Measurements from ENCODE around the gene HSD17B3. TPM values are rescaled to one million over a fixed set of nuclear protein-coding genes. Genes with fewer than 3 reads are reported as not detected.

Gene HSD17B3
- total and polyA plus RNA-seq, 2 donors (not counting 1 experiment from before 2014, with no cell fraction given) = not detected

- H3K36me3 ChIP-seq (replicated peaks in 1 of 2; ENCODE audit: control extremely low read depth in 1 of 2, control insufficient read depth in 1 of 2, extremely low read depth in 1 of 2, insufficient read depth in 2 of 2, low read length in 1 of 2) = no peaks in the 10 kb centered on the region
- H4K20me1 ChIP-seq (ENCODE audit: control insufficient read depth, insufficient read depth, low read length, poor library complexity, severe bottlenecking) = no peaks in the 10 kb centered on the region
- H3K79me2 ChIP-seq (ENCODE audit: control insufficient read depth, insufficient read depth, low read length) = no peaks in the 10 kb centered on the region
- no peaks in the 10 kb centered on the region for H3K4me1 Mint-ChIP-seq
- 96% methylated on average over 2 of the region's 4 CpGs for WGBS (ENCODE audit: insufficient coverage)
- H3K27me3 ChIP-seq (replicated peaks in 1 of 4; ENCODE audit: control extremely low read depth in 1 of 4, control insufficient read depth in 3 of 4, insufficient read depth in 4 of 4, low read length in 3 of 4) = no peaks in the 10 kb centered on the region
- no peak overlapping the region for H3K4me3 Mint-ChIP-seq
- no peak overlapping the region for H3K27ac ChIP-seq (ENCODE audit: low read length in 2 of 2)
- no peak overlapping the region for H3K27ac Mint-ChIP-seq
- no peak overlapping the region for H3K4me2 ChIP-seq (replicated peaks; ENCODE audit: low read depth, low read length, poor library complexity, severe bottlenecking)
- no peak overlapping the region for H3K9ac ChIP-seq (ENCODE audit: low read length)
- peaks cover 12% of the 10 kb centered on the region for H3K27me3 Mint-ChIP-seq
- TF ChIP-seq EZH2 (IDR thresholded peaks at IDR 0.05; ENCODE audit: borderline replicate concordance, insufficient read depth, low read depth, low read length, poor library complexity, severe bottlenecking) = no peak
- DNase-seq = no peak
- POLR2A ChIA-PET = interaction anchor here (0.6 kb wide), 1 partner anchor 21 kb away, joined by 6 read pairs; no protein-coding TSS in a partner anchor
- no peaks in the 10 kb centered on the region for H3K4me1 ChIP-seq (ENCODE audit: control insufficient read depth in 2 of 2, insufficient read depth in 2 of 2, low read length in 2 of 2)
- H3K4me3 ChIP-seq (ENCODE audit: control extremely low read depth in 1 of 5, extremely low read depth in 1 of 5, insufficient read depth in 1 of 5, low read depth in 2 of 5, low read length in 4 of 5) = no peak overlapping the region
- H3K9me3 ChIP-seq (ENCODE audit: control extremely low read depth in 1 of 3, control insufficient read depth in 2 of 3, insufficient read depth in 1 of 3, low read length in 2 of 3) = peaks cover 0 to 6% (median 0%) of the 10 kb centered on the region in 3 donors
- intact Hi-C loops (cut with micrococcal nuclease) = no loop called here
- no peak for ATAC-seq (ENCODE audit: low read depth)
- no peak overlapping the region for H2AFZ ChIP-seq (ENCODE audit: insufficient read depth, low read depth, low read length, poor library complexity, severe bottlenecking)
- CTCF ChIA-PET = no interaction called here
- H3K9me3 Mint-ChIP-seq (ENCODE audit: insufficient read depth) = peaks cover 7% of the 10 kb centered on the region
These were observed 3.2 kb upstream of the HSD17B3 start for GRCh38 chr9:96305171-96305570.

GRCh38 chr9:96304230-96304629, 2.3 kb upstream of the HSD17B3 start:
- Histone ChIP-seq H3K4me3 (ENCODE audit: control extremely low read depth in 1 of 5, extremely low read depth in 1 of 5, insufficient read depth in 1 of 5, low read depth in 2 of 5, low read length in 4 of 5) (no peak overlapping the region), H2AFZ (ENCODE audit: insufficient read depth, low read depth, low read length, poor library complexity, severe bottlenecking) (no peak overlapping the region), H4K20me1 (ENCODE audit: control insufficient read depth, insufficient read depth, low read length, poor library complexity, severe bottlenecking) (no peaks in the 10 kb centered on the region), H3K4me2 (replicated peaks; ENCODE audit: low read depth, low read length, poor library complexity, severe bottlenecking) (no peak overlapping the region), H3K27me3 (replicated peaks in 1 of 4; ENCODE audit: control extremely low read depth in 1 of 4, control insufficient read depth in 3 of 4, insufficient read depth in 4 of 4, low read length in 3 of 4) (no peaks in the 10 kb centered on the region), H3K36me3 (replicated peaks in 1 of 2; ENCODE audit: control extremely low read depth in 1 of 2, control insufficient read depth in 1 of 2, extremely low read depth in 1 of 2, insufficient read depth in 2 of 2, low read length in 1 of 2) (no peaks in the 10 kb centered on the region), H3K9ac (ENCODE audit: low read length) (no peak overlapping the region), H3K27ac (ENCODE audit: low read length in 2 of 2) (no peak overlapping the region), H3K4me1 (ENCODE audit: control insufficient read depth in 2 of 2, insufficient read depth in 2 of 2, low read length in 2 of 2) (no peaks in the 10 kb centered on the region), H3K79me2 (ENCODE audit: control insufficient read depth, insufficient read depth, low read length) (no peaks in the 10 kb centered on the region), H3K9me3 (ENCODE audit: control extremely low read depth in 1 of 3, control insufficient read depth in 2 of 3, insufficient read depth in 1 of 3, low read length in 2 of 3) (peaks cover 0 to 6% (median 0%) of the 10 kb centered on the region in 3 donors)
- Mint-ChIP-seq H3K4me3 (no peak overlapping the region), H3K9me3 (ENCODE audit: insufficient read depth) (peaks cover 7% of the 10 kb centered on the region), H3K27ac (no peak overlapping the region), H3K27me3 (peaks cover 12% of the 10 kb centered on the region), H3K4me1 (no peaks in the 10 kb centered on the region)
- CTCF ChIA-PET = no interaction called here
- intact Hi-C loops (cut with micrococcal nuclease) = no loop called here
- TF ChIP-seq EZH2 (IDR thresholded peaks at IDR 0.05; ENCODE audit: borderline replicate concordance, insufficient read depth, low read depth, low read length, poor library complexity, severe bottlenecking) (no peak), CTCF (IDR thresholded peaks at IDR 0.05) (no peak)
- POLR2A ChIA-PET = no interaction called here
- ATAC-seq (ENCODE audit: low read depth) (no peak), DNase-seq (no peak)

Measured in B cell (primary cell).